Suppressor macrophage treated with lipopolysaccharide for 4 hours (primary cell): Measurements from ENCODE around the gene SERPINA1.
A peak's percentile ranks its signal among the peaks of the same experiment; 100 is the strongest.

ENCODE experiments used
- DNase-seq: peaks from one replicate; pipeline ENCODE4 v3.0.0-alpha.2; 2020

Gene SERPINA1

GRCh38 chr14:94397289-94398181 is 9.1 kb upstream of the SERPINA1 start:
- DNase-seq = no peak

GRCh38 chr14:94396628-94397225 is 8.3 kb upstream of the SERPINA1 start:
- DNase-seq = no peak

GRCh38 chr14:94395888-94396574 is 7.6 kb upstream of the SERPINA1 start:
- DNase-seq = no peak

- peak; percentile 64 for DNase-seq
These were observed 7.0 kb upstream of the SERPINA1 start for GRCh38 chr14:94395282-94395887.

- DNase-seq = peak; percentile 97
These were observed 6.3 kb upstream of the SERPINA1 start for GRCh38 chr14:94394581-94395207.

- DNase-seq = no peak
These were observed 5.7 kb upstream of the SERPINA1 start for GRCh38 chr14:94394025-94394493.

GRCh38 chr14:94393474-94393873 is 5.1 kb upstream of the SERPINA1 start:
- no peak for DNase-seq

- peak; percentile 95 for DNase-seq
These were observed 4.1 kb upstream of the SERPINA1 start for GRCh38 chr14:94392510-94392935.

- DNase-seq = peak; percentile 66
These were observed 3.0 kb upstream of the SERPINA1 start for GRCh38 chr14:94391281-94391975.

- peak; percentile 87 for DNase-seq
These were observed 2.1 kb upstream of the SERPINA1 start for GRCh38 chr14:94390372-94391086.

GRCh38 chr14:94389731-94390371 is 1.4 kb upstream of the SERPINA1 start:
- no peak for DNase-seq

GRCh38 chr14:94389104-94389469 is 685 bp upstream of the SERPINA1 start:
- no peak for DNase-seq

- no peak for DNase-seq
These were observed 397 bp downstream of the SERPINA1 start for GRCh38 chr14:94388027-94388383.

- DNase-seq = peak; percentile 74
These were observed 1.1 kb downstream of the SERPINA1 start for GRCh38 chr14:94387051-94388026.

- no peak for DNase-seq
These were observed 2.0 kb downstream of the SERPINA1 start for GRCh38 chr14:94386085-94387031.

- DNase-seq = no peak
These were observed 2.8 kb downstream of the SERPINA1 start for GRCh38 chr14:94385553-94386057.

- DNase-seq = no peak
These were observed 4.1 kb downstream of the SERPINA1 start for GRCh38 chr14:94384342-94384741.

GRCh38 chr14:94383777-94384176 is 4.6 kb downstream of the SERPINA1 start:
- no peak for DNase-seq
